Activated CD4-positive, alpha-beta T cell treated with anti-CD3 and anti-CD28 coated beads, Interleukin-2, amount 50 U/mL, for 1 hour (primary cell): Measurements from ENCODE around the gene ELP5.

Source experiments
- DNase-seq: peaks from one replicate; pipeline ENCODE4 v3.0.0-alpha.2; 2020

The ELP5 gene, protein sequence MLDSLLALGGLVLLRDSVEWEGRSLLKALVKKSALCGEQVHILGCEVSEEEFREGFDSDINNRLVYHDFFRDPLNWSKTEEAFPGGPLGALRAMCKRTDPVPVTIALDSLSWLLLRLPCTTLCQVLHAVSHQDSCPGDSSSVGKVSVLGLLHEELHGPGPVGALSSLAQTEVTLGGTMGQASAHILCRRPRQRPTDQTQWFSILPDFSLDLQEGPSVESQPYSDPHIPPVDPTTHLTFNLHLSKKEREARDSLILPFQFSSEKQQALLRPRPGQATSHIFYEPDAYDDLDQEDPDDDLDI

DNA sequence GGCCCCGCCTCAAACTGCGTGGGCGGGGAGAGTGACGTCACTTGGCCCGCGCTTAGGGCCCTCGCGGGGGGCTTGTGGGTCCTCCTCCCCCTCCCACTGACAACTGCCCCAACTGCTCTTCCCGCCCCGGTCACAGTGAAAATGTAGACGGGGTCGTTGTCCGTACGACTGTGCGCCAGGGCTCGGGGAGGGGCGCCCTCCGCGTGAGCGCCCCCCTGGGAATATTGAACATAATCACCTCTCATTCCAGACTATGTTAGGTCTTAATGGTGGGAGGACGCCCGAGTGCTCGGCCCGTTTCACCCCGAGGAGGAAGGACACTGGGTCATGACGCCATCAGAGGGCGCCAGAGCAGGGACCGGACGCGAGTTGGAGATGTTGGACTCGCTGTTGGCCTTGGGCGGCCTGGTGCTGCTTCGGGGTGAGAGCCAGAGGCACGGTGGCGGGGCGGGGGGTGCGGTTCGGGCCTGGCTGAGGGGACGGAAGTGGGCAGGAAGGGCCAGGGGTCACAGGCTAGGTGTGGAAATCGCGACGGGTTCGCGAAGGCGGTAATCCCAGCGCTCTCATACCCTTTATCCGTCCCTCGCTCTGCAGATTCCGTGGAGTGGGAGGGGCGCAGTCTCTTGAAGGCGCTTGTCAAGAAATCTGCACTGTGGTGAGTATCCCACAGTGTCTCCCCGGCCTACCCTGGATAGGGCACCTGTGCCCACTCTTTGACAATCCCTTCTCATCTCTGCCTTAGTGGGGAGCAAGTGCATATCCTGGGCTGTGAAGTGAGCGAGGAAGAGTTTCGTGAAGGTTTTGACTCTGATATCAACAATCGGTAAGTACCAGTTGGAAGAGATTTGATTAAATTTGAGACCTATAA is at the start of gene ELP5:
Gene ELP5 (plus strand): TSS at position 40 of the 868 bp plus-strand sequence. CDS start 336 bp downstream, at position 376.
- peak; percentile 84 for DNase-seq

DNA sequence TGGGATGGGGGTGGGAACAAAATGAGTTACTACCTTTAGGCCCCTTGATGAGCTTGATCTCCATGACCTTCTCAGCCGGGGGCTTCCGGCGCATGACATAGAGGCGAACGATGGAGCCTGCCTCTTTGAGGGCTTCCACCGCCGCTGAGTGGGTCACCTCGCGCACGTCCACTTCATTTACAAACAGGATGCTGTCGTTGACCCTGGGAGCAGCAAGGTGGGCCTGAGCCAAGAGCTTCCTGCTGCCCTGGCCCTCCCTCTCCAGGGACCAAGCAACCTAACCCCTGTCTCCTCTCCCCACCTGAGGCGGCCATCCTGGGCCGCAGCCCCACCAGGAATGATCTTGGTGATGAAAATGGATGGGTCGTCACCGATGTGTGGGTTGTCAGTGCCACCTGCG is 48.6 kb upstream of the ELP5 start:
- DNase-seq, result no peak

DNA sequence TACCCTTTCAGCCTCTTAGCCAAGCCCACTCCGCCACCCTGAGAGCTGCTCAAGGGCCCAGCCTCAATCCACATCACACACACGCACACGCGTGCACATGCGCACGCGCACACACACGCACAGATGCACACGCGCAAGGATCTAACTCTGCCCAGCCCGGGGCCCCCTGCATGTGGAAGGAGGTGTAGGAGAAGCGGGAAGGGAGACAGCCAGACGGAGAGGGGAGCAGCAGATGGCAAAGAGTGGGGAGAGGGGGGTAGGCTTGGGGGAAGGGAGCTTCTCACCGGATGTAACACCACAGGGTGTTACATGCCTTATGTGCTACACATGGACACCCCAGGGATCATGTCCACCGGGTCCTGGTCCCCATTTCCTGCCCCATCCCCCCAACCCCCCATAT is 47.7 kb upstream of the ELP5 start:
- no peak for DNase-seq

DNA sequence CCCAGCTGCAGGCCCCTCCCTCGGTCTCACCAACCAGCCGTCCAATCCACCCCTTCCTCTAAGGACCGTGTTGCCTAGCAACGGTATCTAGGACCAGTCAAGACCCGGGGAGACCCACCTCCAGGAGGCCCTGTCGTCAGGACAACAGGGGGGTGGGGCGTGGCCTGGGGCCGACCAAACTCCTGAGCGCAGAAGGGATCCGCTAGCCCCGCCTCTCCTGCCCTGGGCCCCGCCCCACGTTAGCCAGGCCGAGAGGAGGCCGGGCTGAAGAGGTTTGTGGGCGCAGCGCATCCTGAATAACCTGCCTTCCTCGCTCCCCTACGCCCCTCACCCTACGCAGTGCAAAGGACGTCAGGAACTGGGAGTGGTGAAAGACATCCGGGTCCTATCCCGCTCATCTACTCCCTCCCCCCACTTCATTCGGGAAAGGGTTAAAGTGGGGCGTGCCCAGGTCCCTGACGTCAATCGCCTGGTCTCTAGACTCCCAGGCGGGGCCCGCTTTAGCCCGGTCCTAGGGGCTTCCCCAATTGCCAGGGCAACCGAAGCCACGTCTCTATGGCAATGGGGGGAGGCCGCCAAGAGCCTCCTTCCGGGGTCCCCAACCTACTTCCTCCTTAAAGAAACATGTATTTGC is 47.1 kb upstream of the ELP5 start:
- peak; percentile 96 for DNase-seq

DNA sequence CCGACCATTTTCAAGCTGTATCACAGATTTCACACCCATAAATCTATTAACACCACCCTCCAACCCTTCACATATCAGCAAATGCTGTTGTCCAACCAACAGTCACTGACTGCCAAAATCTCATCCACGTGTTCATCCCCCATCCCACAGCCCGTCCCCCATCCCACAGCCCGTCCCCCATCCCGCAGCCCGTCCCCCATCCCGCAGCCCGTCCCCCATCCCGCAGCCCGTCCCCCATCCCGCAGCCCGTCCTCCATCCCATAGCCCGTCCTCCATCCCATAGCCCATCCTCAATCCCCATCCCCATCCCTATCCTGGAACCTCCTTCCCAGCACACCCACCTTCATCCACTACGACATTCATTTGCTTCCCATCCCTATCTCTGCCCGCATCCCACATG is 46.5 kb upstream of the ELP5 start:
- no peak for DNase-seq

DNA sequence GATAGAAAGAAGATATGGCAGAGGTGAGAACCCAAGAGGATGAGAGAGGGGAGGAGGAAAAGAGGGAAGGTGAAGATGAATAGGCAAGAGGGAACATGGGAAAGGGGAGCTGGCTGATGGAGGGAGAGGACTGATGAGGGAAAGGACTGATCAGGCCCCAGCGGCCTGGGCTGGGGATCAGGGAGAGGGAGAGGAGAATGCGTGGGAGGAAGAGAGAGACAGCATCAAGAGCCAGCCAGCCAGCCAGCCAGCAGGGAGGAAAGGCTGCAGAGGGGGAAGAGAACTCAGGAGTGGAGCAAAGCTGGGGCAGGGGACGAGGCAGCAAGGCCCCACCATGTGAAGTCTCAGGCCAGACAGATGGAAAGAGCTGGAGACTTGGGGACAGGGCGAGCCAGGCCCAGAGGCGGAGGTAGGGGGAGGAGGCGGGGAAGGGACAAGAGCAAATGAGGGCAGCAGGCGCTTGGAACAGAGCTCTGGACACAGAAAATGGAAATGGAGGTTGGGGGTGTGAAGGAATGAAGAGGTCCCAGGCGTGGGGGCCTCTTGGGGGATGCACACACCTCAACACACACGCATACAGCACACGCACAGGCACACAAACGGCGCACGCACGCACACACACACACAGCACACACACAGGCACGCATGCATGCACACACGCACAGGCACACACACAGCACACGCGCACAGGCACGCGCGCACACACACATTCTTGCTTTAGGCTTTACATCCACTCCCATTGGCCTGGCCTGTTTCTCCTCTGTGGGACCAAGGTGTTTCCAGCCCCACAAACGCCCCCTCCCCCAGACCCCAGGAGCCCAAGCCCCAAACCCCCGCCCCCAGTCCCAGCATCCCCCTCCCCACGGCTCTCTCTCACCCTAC is 44.7 kb upstream of the ELP5 start:
- no peak for DNase-seq

DNA sequence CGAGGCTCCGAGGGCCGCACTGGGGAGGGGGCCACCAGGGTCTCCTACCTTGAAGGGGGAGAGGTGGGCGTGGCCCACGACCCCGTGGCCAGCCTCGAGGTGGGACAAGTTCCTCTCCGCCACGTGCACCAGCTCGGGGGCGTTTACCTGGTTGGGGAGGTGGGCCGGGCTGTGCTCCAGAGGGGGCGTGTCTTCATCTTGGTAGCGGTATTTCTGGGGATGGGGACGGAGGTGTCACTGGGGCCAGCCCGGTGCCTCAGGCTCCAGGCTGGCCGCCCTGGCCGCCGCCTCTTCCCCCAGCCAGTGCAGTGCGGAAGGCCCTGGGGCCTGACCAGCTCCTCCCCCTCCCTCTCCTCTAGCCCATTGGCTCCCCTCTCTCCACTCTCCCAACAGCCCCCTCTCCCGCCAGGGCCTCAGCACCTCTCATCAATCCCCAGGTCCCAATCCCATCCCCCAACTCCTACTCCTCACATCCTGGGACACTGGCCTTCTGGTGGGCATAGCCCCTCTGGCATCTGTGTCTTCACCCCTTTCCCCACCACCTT is 43.9 kb upstream of the ELP5 start:
- no peak for DNase-seq

DNA sequence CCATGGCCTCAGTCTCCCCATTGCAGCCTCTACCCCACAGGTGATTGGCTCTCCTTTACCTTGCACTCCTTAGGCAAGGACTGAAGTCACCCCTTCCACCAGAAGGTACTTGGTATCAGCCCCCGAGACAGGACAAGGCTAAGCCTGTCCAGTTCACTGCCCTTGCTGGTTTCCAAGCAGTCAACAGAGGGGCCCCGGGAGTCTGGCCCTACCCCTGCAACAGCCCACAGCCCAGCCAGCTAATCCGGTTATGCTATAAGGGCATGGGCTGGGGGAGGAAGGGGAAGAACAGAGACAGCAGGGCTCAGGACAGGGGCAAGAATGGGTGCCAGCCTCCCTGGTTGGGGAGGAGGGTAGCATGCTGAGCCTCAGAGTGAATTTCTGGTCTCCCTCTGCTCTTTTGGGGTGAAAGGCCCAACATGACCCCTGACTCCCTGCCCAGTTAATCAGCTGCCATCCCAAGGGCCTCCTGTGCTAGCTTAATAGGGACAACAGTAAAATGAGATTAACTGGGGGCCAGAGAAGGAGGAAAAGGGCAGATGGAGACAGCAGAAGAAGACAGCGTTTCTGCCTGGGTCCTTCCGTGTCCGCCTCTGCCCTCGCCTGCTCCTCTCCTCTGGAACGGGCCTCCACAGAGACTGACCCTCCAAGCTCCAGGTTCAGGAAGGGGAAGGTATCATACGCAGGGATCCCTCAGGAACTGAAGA is 43.1 kb upstream of the ELP5 start:
- DNase-seq, result no peak

DNA sequence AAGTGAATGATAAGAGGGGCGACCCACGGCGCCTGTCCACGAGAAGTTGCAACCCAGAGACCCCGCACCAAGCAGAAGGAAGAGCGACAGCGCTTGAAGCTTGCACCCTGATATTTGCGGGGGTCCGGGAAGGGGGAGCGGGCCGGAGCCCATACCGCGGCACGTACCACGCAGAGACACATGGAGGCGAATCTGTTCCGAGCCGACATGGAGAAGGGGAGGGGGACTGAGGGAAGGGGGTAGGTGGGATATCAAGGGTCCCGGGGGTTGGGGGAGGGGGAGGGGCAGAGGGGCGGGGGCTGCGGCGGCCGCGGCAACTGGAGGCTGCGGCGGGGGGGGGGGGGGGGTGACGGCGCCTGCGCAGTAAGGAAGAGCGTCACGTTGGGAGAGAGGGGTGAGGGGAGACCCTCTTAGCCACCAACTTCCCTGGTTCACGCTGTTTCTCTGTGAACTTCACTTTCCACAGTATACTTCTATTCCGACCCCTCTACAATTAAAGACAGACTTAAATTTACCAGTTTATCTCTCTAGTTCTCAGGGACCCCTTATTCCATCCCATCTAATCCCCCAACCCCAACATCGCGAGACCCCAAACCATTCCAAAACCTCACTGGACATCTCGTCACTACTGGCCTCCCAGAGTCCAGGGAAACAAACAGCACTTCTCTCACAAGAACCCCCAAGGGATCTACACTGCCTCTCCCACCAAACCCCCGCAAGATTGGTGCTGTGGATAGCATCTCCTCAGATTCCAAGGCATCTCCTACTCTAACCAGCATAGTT is 40.3 kb upstream of the ELP5 start:
- DNase-seq, result no peak

DNA sequence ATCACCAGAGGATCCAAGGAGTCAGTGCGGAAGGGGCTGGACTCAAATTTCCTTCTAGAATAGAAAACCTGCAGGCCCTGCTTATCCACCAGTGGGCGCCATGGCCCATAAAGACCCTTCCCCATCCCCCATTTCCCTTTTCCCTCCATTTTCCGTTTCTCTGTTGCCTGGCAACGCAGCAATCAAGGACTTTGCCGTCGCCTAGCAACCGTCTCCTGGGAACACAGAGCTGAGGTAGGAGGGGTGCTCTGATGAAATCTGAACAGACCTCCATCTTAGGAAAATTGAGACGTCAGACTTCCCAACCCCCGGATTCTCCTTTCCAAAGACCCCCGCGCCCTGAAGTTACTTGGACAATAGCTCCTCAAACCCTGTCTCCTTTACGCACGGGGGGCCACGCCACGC is 38.1 kb upstream of the ELP5 start:
- DNase-seq, result peak; percentile 81

DNA sequence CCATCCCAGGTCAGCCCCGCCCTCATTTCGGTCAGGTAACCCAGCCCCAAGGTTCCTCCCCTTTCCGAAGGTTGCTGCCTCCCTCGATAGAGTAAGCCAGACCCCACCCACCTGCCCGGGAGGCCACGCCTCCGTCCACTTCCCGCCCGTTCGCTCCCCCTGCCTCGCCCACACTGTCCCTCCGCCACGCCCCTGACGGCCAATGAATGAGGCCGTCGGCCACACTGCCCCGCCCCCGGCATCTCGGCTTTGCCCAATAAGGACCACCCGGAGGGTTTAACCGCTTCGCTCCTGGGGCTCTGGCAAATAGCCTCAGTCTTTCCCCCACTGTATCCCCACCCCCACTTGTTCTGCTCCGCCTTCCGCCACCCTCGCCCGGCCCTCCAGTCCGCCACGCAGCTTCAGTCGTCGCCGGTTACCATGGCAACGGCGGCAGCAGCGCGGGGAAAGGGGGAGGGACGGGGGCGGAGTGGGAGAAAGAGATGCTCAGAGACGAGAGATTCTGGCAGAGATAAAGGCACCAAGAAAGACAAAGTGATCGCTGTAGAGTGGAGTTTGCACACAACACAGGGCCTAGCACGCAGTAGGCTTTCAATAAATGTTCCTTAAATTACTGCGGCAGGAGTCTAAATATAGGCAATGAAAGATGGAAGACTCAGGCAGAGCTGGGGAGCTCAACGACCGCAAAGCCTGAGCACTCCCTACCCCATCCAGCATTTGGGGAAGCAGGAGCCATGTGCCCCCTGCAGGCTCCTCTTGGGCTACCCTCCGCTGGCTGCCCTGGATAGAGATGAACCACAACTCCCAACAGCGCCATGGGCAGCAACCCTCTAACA is 37.5 kb upstream of the ELP5 start:
- DNase-seq, result peak; percentile 100

DNA sequence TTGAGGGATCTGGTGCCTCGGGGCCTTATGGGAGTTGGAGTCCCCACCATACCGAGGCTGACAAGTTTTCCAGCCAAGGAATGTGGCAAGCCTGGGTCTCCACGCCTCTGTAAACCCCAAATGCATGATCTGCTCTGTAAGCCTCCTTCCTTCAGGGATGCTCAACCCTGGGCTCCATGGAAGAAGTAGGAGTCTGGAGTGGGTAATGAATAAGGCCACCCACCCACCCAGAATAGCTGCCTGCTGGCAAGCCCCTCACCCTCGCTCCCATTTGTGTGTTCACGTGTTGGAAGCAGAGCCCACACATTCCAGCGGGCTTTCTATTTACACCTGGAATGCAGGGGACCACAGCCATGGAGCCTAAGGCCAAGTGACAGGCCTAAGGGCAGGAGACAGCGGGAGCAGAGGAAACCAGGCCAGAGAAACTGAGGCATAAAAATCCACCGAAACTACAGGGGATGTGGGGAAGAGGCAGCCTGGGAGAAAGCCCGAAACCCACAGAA is 36.8 kb upstream of the ELP5 start:
- DNase-seq, result no peak

DNA sequence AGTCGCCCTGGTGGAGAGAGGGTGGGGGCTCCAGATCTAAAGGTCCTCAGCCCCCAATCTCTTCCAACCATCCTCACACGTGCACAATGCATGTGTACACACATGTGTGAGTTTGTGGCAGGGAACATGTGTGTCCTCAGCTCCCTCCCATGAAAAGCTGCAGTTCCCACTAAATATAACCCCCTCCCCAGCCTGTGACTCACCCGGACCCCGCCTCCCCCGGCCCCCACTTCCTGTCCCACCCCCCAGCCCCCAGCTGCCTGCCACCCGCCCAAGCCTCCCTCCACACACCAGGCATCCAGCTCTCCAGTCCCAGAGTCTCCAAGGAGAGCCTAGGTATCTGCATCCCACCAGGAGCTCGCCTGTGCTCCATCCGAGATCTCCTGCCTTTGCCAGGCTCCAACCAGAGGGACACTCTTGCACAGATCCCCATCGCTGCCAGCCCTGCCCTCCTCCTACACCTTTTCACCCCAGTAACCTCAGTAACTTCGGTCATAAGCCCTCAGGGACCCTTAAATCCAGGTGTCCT is 36.3 kb upstream of the ELP5 start:
- DNase-seq, result no peak

DNA sequence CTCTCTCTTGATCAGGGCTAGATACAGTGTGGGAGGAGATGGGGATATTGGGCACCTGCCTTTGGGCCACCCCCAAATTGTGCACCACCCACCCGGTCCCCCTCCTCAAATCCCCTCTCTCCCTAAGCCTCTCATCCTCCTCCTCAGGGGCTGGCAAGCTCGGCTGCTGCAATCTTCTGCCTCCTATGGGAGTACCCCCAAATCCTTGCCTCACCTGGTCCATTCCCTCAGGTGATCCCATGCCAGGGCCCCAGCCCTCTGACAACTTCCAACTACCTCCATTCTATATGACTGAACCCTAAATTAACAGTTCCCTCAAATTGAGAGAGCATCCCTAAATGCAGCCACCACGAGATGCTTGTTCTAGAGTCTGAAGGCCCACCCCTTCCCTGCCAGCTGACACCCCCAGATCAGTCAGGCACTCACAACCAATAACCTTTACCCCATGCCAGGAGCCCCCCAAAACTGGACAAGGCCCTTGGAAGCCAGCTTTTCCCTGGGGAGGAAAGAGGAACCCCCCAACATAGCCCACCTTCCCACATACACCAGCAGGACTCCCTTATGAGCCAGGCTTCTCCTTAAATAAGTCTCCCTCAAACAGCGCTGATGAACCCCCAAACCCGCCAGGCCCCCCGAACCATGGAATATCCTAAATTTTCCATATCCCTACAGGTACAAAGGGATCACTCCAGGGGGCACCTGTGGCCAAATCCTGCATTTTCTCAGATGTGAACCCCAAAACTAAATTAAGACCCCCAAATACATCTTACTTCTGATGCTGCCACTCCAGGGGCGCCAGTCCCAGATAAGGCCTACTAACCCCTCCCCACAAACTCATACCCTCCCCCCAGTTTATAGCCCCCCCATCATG is 35.5 kb upstream of the ELP5 start:
- no peak for DNase-seq

DNA sequence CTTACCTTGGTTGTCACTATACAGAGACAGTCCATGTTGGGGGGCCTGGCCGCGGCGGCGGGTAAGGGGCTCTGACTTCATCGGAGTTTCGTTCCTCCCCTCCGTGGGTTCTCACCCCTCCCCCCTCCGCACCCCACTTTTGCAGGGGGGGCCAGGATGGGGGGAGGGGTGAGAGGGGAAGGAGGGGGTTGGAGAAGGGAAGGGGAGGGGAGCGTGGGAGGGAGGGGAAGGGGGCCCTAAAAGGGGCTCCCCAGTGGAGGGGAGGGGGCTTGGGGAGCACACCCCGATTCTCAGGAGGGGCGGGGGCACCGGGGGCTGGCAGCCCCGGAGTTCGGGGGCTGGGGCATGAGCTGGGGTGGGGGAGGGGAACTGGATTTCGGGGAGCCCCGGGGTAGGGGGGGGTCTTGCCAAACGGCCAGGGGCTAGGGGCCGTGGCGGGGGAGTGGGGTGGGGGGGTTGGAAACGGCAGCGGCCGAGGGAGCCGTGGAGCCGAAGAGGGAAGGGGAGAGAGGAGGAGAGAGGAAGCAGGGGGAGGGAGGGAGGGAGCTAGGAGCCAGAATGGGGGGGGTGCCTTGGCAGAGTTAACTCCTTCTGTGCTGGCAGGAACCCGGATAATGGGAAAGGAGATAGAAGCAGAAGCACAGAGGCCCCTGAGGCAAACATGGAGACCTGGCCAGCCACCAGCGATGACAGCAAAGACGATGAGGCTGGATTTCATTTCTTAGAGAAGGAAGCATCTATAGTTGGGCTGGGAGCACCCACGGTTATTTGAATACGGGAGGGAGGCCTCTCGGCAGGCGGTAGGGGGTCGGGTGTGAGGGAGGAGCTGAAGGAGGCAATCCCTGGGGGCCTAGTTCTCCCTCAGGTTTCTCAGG is 34.7 kb upstream of the ELP5 start:
- DNase-seq, result no peak

DNA sequence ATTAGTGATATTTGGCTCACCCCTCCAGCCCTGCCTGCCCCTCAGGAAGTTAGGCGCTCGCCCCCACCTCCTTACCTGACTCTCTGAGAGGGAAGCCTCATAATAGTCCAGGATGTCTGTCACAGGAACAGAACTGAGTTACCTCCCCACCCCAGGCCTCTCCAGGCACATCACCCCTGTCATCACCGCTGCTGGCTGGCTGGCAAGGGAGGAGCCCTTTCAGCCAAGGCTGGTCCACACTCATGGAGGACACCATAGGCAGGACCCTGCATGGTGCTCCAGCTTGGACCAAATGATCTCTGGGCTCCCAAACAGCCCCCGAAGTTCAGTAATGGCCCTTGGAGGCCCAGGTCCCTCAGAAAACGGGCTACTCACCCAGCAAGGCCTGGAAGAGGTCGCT is 33.8 kb upstream of the ELP5 start:
- no peak for DNase-seq

DNA sequence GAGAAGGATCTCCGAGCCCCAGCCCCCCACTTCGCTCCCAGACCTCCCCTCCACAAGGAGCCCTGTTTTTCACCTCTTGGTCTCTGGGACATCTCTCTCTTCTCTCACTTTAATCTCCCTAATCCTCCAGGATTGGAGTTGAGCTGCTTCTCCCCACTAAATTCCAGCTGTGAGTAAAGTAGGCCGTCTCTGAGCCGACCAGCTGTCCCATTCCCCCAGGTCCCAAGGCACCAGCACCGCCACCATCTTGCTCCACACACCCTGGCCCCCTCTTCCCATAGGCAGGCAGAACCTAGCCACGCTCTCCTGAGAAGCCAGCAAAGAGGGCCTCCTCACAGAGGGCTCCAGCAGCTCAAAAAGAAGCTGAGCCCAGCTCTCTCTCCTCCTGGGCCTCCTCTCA is 33.3 kb upstream of the ELP5 start:
- no peak for DNase-seq
